GM13976 (cell line): Measurements from ENCODE around the gene MPC1.
"Not testable (repeated sequence)": the region's sequence is repeated elsewhere in the genome, so short reads cannot be mapped to it uniquely, and the experiment has no call there.

Experiments
- DNase-seq: peaks from one replicate; pipeline ENCODE4 v3.0.0; 2012; ENCODE audit warnings: low spot score
- CTCF ChIP-seq: IDR thresholded peaks from 2 replicates; pipeline ENCODE4 v1.5.1; 2012; ENCODE audit warnings: borderline replicate concordance, mild to moderate bottlenecking; ENCODE audit not compliant: insufficient read depth; ENCODE audit errors: extremely low read depth, missing control alignments, control extremely low read depth
- in situ Hi-C: fragments of 300-500 bp; cut with MboI; formaldehyde crosslinking; loops from one replicate; pipeline ENCODE4 v1.12.0; 2022; ENCODE audit warnings: low sequenced_read_pairs, mixed read lengths, inconsistent platforms; ENCODE audit not compliant: unreplicated experiment

Gene MPC1

GRCh38 chr6:166398348-166398747 lies 15.6 kb upstream of the MPC1 start:
- DNase-seq: no peak
- in situ Hi-C loops: no loop called here
- no peak for TF ChIP-seq CTCF

DNA sequence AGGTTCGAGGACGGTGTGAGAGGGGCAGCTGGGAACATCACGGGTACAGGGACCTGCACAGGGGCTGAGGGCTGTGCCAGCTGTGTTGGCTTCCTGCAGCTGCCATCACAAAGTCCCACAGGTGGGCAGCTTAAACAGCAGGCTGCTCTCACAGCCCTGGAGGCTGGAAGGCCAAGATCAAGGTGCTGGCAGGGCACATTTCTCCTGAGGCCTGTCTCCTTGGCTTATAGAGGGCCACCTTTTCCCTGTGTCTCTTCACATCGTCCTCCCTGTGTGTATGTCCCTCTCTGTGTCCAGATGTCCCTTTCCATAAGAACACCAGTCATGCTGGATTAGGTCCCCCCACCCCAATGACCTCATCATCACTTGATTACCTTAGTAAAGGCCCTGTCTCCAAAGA lies 15.1 kb upstream of the MPC1 start:
- TF ChIP-seq CTCF: no peak

GRCh38 chr6:166395778-166396177 lies 13.0 kb upstream of the MPC1 start:
- DNase-seq: no peak
- TF ChIP-seq CTCF: no peak
- in situ Hi-C loops: no loop called here

More for the DNA sequence above, 15.1 kb upstream of the MPC1 start:
- in situ Hi-C loops: no loop called here
- no peak for DNase-seq

DNA sequence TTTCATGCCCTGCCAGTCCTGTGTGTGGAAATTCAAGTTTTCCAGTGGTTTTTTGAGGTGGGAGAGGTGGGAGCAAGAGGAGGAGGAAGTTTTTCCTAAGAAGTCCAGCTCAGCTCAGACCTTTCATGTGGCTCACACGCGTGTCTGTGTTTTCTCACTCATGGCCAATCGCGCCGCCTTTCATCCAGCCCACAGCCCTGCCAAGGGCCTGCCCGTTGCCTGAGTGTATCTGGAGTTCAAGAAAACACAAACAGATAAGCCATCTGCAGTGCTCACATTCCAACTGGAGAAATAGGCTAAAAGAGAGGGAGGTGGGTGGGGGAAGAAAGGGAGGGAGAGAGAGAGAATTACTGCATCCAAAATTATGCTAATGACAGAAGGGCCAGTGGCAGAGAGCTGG lies 12.6 kb upstream of the MPC1 start:
- no peak for DNase-seq
- in situ Hi-C loops: no loop called here
- TF ChIP-seq CTCF: no peak

DNA sequence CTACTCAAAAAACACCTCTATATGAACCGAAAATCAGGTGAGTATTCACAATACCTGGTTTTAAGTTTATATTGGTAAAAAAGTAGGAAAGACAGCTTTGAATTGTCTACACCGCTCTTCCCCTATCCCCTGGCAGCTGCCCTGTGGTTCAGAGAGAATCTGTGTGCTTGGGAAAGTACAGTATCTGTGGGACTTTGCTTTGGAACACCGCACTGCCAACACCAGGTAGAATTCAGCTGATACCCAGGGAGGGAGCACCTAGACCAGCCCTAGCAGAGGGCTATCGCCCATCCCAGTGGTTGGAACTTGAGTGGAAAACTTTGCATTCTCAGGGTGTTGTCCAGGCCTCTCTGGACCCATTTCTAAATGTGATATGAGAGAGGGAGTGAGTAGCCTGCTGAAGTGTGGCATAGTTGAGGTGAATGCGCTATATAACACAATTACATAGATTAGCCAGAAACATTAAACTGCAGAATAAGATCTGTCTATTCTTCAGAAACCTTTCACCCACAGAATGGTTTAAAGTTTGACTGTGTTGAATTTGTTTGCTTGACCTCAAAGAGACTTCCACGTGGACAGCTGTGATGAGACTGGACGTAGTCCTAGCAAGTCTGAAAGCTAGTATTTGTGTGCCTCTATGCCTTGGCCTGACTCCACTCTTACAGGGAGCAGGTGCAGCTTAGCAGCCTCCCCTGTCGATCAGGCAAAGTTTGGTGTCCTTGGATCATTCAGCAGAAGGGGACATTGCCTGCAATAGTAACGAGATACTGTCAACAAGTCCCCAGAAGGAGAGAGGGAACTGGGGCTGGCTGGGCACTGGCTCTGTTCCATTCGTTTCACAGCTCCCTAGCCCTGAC lies 11.5 kb upstream of the MPC1 start:
- no peak for TF ChIP-seq CTCF
- in situ Hi-C loops: no loop called here
- DNase-seq: no peak

DNA sequence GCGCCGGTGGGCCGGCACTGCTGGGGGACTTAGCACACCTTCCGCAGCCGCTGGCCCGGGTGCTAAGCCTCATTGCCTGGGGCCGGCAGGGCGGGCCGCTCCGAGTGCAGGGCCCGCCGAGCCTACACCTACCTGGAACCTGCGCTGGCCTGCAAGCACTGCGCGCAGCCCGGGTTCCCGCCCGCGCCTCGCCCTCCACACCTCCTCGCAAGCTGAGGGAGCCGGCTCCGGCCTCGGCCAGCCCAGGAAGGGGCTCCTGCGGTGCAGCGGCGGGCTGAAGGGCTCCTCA lies 10.7 kb upstream of the MPC1 start:
- TF ChIP-seq CTCF: no peak
- no peak for DNase-seq
- in situ Hi-C loops: no loop called here

DNA sequence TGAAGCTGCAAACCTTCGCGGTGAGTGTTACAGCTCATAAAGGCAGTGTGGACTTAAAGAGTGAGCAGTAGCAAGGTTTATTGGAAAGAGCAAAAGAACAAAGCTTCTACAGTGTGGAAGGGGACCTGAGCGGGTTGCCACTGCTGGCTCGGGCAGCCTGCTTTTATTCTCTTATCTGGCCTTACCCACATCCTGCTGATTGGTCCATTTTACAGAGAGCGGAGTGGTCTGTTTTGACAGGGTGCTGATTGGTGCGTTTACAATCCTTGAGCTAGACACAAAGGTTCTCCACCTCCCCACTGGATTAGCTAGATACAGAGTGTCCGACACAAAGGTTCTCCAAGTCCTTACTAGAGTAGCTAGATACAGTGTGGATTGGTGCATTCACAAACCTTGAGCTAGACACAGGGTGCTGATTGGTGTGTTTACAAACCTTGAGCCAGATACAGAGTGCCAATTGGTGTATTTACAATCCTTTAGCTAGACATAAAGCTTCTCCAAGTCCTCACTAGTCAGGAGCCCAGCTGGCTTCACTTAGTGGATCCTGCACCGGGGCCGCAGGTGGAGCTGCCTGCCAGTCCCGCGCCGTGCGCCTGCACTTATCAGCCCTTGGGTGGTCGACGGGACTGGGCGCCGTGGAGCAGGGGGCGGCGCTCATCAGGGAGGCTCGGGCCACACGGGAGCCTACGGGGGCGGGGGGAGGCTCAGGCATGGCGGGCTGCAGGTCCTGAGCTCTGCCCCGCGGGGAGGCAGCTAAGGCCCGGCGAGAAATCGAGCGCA lies 10.2 kb upstream of the MPC1 start:
- DNase-seq, in situ Hi-C loops: not testable (repeated sequence)
